Measurements from ENCODE around the gene ZDHHC9. TPM values are rescaled to one million over a fixed set of nuclear protein-coding genes. Genes with fewer than 3 reads are reported as not detected.

ZDHHC9 gene
- total RNA-seq, 1 donor from 2014 or later: 62.0 TPM

- TF ChIP-seq, protein P1, sequence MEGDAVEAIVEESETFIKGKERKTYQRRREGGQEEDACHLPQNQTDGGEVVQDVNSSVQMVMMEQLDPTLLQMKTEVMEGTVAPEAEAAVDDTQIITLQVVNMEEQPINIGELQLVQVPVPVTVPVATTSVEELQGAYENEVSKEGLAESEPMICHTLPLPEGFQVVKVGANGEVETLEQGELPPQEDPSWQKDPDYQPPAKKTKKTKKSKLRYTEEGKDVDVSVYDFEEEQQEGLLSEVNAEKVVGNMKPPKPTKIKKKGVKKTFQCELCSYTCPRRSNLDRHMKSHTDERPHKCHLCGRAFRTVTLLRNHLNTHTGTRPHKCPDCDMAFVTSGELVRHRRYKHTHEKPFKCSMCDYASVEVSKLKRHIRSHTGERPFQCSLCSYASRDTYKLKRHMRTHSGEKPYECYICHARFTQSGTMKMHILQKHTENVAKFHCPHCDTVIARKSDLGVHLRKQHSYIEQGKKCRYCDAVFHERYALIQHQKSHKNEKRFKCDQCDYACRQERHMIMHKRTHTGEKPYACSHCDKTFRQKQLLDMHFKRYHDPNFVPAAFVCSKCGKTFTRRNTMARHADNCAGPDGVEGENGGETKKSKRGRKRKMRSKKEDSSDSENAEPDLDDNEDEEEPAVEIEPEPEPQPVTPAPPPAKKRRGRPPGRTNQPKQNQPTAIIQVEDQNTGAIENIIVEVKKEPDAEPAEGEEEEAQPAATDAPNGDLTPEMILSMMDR (IDR thresholded peaks at IDR 0.05; ENCODE audit: partially characterized antibody, unreplicated experiment): no peak
- H3K27me3 Mint-ChIP-seq (ENCODE audit: unreplicated experiment): peaks cover 3% of the 10 kb centered on the region
- H3K4me1 Mint-ChIP-seq (ENCODE audit: low read depth, unreplicated experiment): no peaks in the 10 kb centered on the region
- no peaks in the 10 kb centered on the region for H3K36me3 Mint-ChIP-seq (ENCODE audit: unreplicated experiment)
- no peaks in the 10 kb centered on the region for H3K9me3 Mint-ChIP-seq (ENCODE audit: unreplicated experiment)
- H3K4me3 Mint-ChIP-seq (ENCODE audit: unreplicated experiment): no peak overlapping the region
- DNase-seq: no peak
- H3K27ac Mint-ChIP-seq (ENCODE audit: unreplicated experiment): no peak overlapping the region
These were observed 56.2 kb downstream of the ZDHHC9 start for GRCh38 chrX:129787336-129788055.

- H3K9me3 Mint-ChIP-seq (ENCODE audit: unreplicated experiment): no peaks in the 10 kb centered on the region
These were observed 57.5 kb downstream of the ZDHHC9 start for GRCh38 chrX:129786210-129786651.

GRCh38 chrX:129785160-129785947 lies 58.3 kb downstream of the ZDHHC9 start:
- no peak overlapping the region for H3K4me3 Mint-ChIP-seq (ENCODE audit: unreplicated experiment)
- no peak for DNase-seq
- peaks cover 1% of the 10 kb centered on the region for H3K9me3 Mint-ChIP-seq (ENCODE audit: unreplicated experiment)
- no peaks in the 10 kb centered on the region for H3K4me1 Mint-ChIP-seq (ENCODE audit: low read depth, unreplicated experiment)
- peaks cover 3% of the 10 kb centered on the region for H3K27me3 Mint-ChIP-seq (ENCODE audit: unreplicated experiment)
- no peaks in the 10 kb centered on the region for H3K36me3 Mint-ChIP-seq (ENCODE audit: unreplicated experiment)
- TF ChIP-seq, protein P1 (IDR thresholded peaks at IDR 0.05; ENCODE audit: partially characterized antibody, unreplicated experiment): no peak
- no peak overlapping the region for H3K27ac Mint-ChIP-seq (ENCODE audit: unreplicated experiment)

More at GRCh38 chrX:129786210-129786651, 57.5 kb downstream of the ZDHHC9 start:
- no peak for DNase-seq
- peaks cover 3% of the 10 kb centered on the region for H3K27me3 Mint-ChIP-seq (ENCODE audit: unreplicated experiment)
- TF ChIP-seq, protein P1 (IDR thresholded peaks at IDR 0.05; ENCODE audit: partially characterized antibody, unreplicated experiment): no peak
- no peaks in the 10 kb centered on the region for H3K36me3 Mint-ChIP-seq (ENCODE audit: unreplicated experiment)
- no peak overlapping the region for H3K27ac Mint-ChIP-seq (ENCODE audit: unreplicated experiment)
- H3K4me1 Mint-ChIP-seq (ENCODE audit: low read depth, unreplicated experiment): no peaks in the 10 kb centered on the region
- H3K4me3 Mint-ChIP-seq (ENCODE audit: unreplicated experiment): no peak overlapping the region

DNA sequence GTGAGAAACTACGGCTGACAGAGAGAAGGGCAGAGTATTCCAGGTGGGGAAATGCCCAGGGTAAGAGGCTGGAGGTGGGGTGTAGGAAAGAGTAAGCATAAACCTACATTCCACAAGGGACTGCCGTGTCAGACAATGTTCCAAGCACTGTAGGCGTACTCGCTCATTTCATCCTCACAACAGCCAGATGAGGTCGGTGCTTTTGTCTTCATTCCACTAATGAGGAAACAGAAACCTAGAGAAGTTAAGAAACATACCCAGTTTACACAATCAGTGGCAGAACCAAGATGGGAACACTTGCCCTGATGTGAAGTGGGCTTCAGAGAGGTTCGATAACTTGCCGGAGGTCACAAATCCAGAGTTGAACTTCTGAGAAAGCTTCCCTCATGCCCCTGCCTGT lies 59.3 kb downstream of the ZDHHC9 start:
- peaks cover 1% of the 10 kb centered on the region for H3K9me3 Mint-ChIP-seq (ENCODE audit: unreplicated experiment)
- H3K4me3 Mint-ChIP-seq (ENCODE audit: unreplicated experiment): no peak overlapping the region
- no peaks in the 10 kb centered on the region for H3K36me3 Mint-ChIP-seq (ENCODE audit: unreplicated experiment)
- TF ChIP-seq, protein P1 (IDR thresholded peaks at IDR 0.05; ENCODE audit: partially characterized antibody, unreplicated experiment): no peak
- peaks cover 3% of the 10 kb centered on the region for H3K27me3 Mint-ChIP-seq (ENCODE audit: unreplicated experiment)
- DNase-seq: no peak
- H3K27ac Mint-ChIP-seq (ENCODE audit: unreplicated experiment): no peak overlapping the region
- H3K4me1 Mint-ChIP-seq (ENCODE audit: low read depth, unreplicated experiment): no peaks in the 10 kb centered on the region

GRCh38 chrX:129783291-129783713 lies 60.4 kb downstream of the ZDHHC9 start:
- TF ChIP-seq, protein P1 (IDR thresholded peaks at IDR 0.05; ENCODE audit: partially characterized antibody, unreplicated experiment): no peak
- DNase-seq: no peak
- no peak overlapping the region for H3K27ac Mint-ChIP-seq (ENCODE audit: unreplicated experiment)
- peaks cover 6% of the 10 kb centered on the region for H3K27me3 Mint-ChIP-seq (ENCODE audit: unreplicated experiment)
- no peaks in the 10 kb centered on the region for H3K36me3 Mint-ChIP-seq (ENCODE audit: unreplicated experiment)
- H3K4me1 Mint-ChIP-seq (ENCODE audit: low read depth, unreplicated experiment): no peaks in the 10 kb centered on the region
- no peak overlapping the region for H3K4me3 Mint-ChIP-seq (ENCODE audit: unreplicated experiment)
- H3K9me3 Mint-ChIP-seq (ENCODE audit: unreplicated experiment): peaks cover 3% of the 10 kb centered on the region
